Loucy (cell line): ENCODE results near the gene IFT43.

ENCODE experiments used
- CTCF ChIP-seq: fragments of 200-600 bp; sonication (generic); conservative IDR thresholded peaks from 2 replicates; pipeline ENCODE4 v1.5.1; 2014; ENCODE audit warnings: mild to moderate bottlenecking, antibody characterized with exemption, low read length
- EZH2phosphoT487 ChIP-seq: fragments of 200-600 bp; IDR thresholded peaks from 2 replicates; pipeline ENCODE4 v1.6.1; 2018; ENCODE audit warnings: antibody characterized with exemption, mild to moderate bottlenecking, moderate library complexity, borderline replicate concordance

- TF ChIP-seq CTCF (no peak), EZH2phosphoT487 (no peak)
Measured at GRCh38 chr14:76115010-76115422, 129.5 kb downstream of the IFT43 start.
